SK-MEL-5 (cell line): ENCODE data around the gene TTYH1. TPM values are rescaled to one million over a fixed set of nuclear protein-coding genes. Genes with fewer than 3 reads are reported as not detected.
"Not testable (repeated sequence)": the region's sequence is repeated elsewhere in the genome, so short reads cannot be mapped to it uniquely, and the experiment has no call there.

Experiments
- DNase-seq: peaks from one replicate; pipeline ENCODE4 v3.0.0-alpha.2; 2016; ENCODE audit warnings: low read depth, low spot score
- in situ Hi-C: cut with HindIII; loops from 2 replicates; pipeline ENCODE4 v1.10.0; 2016; ENCODE audit warnings: low sequenced_read_pairs, high pct_unique_total_duplicates, low pct_unique_long_range_greater_than_20kb
- total RNA-seq: library from RNA; depleted of rRNA; stranded (reverse); fragments of >200 nt; shearing (Covaris generic); gene quantifications from 2 replicates; pipeline ENCODE4 v1.2.3, GENCODE V29; 2014

TTYH1 gene
- total RNA-seq, 1 experiment from 2014 or later: 0.77 TPM

DNA sequence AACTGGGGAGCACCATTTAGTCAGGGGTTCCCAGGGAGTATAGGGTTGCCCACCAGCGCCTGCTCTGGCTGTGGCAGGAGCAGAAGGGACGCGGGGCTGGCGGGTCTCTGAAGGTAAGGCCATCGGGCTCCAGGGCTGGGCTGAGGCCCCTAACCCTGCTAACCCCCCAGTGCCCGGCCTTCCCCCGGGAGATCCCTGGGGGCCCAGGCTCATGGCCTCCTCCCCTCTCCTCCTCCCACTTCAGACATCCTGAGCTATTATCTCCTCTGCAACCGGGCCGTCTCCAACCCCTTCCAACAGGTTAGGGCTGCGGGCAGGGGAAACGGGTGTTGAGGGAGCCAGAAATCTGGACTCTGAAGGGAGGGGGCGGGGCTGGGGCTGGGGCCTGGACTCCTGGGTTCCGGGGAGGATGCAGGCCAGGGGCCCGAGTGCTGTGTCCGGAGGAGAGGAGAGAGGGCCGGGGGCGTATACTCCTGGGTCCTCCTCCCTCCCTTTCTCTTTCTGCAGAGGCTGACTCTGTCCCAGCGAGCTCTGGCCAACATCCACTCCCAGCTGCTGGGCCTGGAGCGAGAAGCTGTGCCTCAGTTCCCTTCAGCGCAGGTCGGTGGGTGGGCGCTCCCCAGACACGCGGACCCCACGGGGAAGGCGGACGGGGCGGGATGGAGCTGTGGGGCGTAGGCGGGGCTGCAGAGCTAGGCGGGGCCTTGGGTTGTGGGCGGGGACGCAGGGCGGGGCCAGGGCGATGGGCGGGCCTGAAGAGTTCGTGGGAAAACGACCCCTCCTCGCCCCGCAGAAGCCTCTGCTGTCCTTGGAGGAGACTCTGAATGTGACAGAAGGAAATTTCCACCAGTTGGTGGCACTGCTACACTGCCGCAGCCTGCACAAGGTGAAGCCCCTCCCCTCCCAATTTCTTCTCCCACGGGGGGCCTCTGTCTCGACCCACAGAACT is 15.3 kb downstream of the TTYH1 start:
- peak; percentile 49 for DNase-seq

DNA sequence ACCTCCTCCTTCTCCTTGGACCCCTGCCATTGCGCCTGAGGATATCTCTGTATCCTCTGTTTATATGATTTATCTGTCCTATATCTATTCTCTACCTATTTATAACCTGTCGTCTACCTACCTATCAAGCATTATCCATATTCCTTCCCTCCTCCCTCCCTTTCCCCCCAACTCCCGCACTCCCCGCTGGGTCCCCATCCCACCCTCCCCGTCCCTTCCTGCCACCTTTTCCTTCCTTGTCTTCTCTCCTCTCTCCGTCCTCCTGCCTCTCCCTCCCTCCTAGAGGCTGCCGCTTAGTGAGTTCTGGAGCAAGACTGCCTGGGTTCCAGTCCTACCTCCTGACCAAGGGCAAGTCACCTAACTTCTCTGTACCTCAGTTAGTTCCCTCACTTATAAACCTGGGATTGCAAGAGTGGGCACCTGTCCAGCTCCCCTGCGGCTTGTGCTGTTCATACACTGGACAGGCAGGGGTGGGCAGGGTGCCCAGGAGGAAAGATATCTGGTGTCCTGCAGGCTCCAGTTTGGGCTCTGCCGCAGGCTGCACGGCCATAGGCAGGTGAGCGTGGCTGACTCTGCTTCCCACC is 16.1 kb downstream of the TTYH1 start:
- in situ Hi-C loops: no loop called here

More for the DNA sequence above, 15.3 kb downstream of the TTYH1 start:
- in situ Hi-C loops: no loop called here

DNA sequence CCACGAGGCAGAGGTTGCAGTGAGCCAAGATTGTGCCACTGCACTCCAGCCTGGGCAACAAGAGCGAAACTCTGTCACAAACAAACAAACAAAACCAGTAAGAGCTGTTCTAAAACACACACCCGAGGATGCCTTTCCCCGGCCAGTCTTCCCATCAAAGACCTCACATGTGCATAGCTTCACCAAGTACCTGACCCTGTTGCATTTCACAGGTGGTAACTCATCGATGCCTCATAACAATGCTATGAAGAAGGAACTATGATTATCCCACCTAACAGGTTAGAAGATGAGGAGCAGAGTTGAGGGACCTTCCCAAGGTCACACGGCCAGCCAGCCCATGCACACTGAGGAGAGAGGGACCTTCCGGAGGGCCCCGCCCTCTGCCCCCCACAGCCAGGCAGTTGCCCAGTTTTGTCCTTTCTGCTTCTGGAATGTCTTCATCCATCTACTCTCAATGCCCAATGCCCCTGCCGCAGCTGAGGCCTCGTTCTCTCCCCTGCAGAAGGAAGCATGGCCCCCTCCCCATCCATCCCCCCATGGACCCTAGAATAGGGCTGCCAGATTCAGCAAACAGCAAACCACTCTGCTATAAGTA is 17.0 kb downstream of the TTYH1 start:
- DNase-seq: no peak
- in situ Hi-C loops: no loop called here

More for the DNA sequence above, 16.1 kb downstream of the TTYH1 start:
- DNase-seq: no peak

DNA sequence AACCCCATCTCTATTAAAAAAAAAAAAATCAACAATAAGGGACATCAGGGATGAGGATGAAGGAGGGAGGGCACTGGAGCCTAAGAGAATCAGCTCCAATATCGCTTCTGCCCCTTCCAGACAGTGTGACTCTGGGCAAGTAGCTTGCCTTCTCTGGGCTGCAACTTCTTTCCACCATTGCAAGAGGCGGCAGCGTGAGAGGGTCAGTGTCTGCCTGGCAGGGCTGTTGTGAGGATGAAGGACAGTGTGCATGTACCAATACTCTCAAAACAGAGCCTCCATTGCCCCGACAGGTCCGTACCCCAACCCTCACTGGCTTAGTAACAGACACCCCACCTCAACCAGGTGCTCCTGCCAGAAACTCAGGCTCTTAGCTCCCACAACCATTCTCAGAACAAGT is 18.4 kb downstream of the TTYH1 start:
- no peak for DNase-seq
- in situ Hi-C loops: no loop called here

DNA sequence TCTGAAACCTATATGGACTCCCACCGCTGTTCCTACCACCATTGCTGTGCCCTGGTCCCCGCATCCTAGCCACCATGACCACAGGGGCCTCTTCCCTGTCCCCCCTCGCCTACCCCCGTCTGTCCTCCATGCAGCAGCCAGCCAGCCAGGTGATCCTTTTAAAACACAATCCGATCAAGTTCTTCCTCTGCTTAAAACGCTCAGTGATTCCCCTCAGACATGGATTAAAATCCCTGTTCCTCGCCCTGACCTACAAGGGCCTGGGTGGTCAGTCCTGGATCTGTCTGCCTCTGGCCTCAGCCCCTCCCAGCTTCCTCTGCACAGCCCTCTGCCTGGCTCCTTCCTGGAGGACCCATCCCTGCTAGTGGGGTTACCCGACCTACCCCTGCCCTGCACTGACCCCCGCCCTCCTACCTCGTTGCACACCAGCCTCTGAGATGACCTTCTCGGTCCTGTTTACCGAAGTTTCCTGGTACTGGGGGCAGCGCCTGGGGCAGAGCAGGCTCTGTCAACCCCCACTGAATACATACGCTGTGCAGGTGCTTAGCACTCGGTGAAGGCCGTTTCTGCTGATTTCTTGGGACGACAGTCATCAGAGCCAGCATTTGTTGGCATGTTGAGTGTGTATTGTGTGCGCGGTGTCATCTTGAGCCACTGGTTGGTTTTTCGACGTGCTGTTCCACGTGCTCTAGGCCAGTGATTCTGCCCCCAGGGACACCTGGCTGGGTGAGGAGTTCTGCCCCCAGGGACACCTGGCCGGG is 19.0 kb downstream of the TTYH1 start:
- no peak for DNase-seq
- in situ Hi-C loops: no loop called here

DNA sequence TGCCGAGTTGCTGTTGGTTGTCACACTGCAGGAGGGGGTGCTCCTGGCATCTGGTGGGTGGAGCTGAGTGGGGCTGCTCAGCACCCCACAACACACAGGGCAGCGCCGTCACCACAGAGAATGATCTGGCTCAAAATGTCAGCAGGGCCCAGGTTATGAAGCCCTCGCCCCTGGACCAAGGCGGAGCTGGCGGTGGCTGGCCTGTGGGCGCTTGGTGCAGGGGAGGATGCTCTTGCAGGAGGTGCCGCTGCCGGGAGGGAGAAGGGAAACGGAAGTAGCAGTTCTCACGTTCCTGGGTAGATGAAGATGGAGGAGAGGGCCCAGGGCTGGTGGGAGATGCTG is 19.6 kb downstream of the TTYH1 start:
- in situ Hi-C loops: no loop called here
- DNase-seq: no peak

DNA sequence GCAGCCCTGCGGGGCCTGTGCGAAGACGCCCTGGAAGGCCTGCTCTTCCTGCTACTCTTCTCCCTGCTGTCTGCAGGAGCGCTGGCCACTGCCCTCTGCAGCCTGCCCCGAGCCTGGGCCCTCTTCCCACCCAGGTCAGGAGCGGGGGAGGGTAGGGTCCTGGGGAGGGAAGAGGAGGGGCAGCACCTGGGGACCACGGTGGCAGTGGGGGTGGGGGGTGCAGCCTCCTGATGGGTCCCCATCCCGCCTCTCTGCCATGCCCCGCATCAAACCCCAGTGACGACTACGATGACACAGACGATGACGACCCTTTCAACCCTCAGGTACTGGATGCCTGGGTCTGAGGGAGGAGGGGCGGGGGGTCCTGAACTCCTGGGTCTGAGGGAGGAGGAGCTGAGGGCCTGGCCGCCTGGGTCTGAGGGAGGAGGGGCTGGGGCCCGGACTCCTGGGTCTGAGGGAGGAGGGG is 20.3 kb downstream of the TTYH1 start:
- DNase-seq: no peak
- in situ Hi-C loops: no loop called here

DNA sequence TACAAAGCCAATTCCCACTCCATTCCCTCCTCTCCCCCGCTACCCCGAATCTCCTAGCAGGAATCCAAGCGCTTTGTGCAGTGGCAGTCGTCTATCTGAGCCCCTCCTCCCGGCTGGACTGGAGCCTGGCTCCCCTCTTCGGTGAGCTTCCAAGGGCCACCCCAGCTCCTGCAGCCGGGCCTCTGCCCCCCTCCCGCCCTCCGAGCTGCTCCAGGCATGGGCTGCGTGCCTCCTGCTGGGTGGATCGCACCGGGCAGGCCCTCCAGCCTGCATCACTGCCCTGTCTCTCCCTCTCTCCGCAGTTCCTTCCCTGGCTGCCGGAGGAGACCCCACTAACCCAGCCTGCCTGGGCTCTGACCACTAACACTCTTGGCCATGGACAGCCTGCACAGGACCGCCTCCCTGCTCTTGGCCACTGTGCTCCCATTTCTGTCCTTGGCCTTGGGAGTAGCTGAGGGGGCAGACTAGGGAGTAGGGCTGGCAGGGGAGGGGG is 20.8 kb downstream of the TTYH1 start:
- no peak for DNase-seq
- in situ Hi-C loops: no loop called here

DNA sequence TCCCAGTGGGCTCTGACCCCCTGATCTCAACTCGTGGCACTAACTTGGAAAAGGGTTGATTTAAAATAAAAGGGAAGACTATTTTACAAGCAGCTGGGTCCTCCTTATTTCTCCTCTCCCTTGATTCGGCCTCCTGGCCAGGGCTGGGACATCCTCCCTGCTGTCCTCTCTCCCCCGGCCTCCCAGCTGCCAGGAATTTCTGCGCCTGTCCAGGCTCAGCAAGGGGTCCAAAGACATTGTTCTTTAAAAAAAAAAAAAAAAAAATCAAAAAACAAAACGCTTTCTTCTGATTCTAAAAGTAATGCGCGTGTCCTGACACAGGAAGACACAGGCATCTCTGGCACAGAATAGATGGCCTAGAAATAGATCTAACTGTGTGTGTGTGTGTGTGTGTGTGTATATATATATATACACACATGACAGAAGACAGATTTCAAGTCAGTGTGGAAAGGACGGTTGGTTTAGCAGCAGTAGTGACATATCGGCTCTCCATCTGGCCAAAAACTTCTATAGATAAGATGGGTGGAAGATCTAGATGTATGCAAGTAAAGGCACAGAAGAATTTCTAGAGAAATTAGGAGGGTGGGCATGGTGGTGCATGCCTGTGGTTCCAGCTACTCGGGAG is 21.5 kb downstream of the TTYH1 start:
- in situ Hi-C loops: no loop called here
- no peak for DNase-seq

DNA sequence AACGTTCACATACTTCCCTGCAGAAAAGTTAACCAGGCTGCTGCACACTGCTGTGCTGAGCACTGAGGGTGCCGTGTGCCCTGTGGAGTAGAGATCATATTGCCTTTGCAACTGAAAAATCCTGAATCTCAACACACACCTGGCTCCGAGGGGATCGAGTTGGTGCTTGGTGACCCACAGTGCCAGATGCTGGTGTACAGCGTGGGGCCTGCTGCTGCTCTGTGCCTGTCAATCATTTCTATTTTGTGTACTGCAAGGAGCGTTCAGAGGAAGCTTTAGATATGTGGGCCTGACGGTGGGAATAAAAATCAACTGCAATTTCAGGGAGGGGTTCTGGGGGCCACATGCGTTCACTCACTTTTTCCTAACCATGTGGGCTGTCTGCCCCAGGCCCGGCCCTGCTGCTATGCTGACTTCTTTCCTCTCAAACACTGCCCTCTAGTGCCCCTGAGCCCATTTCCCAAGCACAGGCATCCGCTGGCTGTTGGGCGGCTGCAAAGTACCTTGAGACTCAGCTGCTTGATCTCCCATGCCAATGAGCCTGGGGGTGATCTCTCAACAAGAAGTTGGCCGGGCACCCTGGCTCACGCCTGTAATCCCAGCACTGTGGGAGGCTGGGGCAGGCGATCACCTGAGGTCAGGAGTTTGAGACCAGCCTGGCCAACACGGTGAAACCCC is 24.0 kb downstream of the TTYH1 start:
- in situ Hi-C loops: no loop called here
- DNase-seq: peak; percentile 79

DNA sequence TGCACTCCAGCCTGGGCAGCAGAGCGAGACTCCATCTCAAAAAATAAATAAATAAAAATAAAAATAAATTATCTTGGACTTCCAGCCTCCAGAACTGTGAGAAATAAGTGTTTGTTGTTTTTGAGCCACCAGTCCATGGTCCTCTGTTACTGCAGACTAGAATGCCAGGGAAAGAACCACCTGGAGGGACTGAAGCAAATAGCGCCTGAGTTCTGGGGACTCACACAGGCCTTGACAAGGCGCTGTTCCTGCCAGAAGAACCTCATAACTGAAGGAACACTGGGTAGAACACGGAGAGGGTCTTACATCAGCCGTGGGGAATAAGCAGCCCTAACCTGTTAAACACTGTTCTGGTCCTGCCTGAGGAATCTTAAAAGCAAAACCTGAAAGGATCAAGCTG is 25.4 kb downstream of the TTYH1 start:
- DNase-seq: no peak
- in situ Hi-C loops: no loop called here

DNA sequence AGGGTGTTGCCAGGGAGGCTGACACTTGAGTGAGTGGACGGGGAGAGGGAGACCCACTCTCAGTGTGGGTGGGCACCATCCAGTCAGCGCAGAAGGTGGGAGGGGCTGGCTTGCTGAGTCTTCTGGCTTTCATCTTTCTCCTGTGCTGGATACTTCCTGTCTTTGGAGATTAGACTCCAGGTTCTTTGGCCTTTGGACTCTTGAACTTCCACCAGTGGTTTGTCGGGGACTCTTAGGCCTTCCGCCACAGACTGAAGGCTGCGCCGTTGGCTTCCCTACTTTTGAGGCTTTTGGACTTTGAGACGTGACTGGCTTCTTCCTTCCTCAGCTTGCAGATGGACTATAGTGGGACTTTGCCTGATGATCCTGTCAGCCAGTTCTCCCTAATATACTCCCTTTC is 29.5 kb downstream of the TTYH1 start:
- in situ Hi-C loops: no loop called here
- DNase-seq: no peak

DNA sequence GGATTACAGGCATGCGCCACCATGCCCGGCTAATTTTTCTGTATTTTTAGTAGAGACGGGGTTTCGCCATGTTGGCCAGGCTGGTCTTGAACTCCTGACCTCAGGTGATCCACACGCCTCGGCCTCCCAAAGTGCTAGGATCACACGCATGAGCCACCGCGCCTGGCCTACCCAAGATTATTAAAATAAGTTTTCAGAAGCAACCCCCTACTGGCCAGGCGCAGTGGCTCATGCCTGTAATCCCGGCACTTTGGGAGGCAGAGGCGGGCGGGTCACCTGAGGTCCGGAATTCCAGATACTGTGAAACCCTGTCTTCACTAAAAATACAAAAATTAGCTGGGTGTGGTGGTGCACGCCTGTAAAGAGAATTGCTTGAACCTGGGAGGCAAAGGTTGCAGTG is 31.1 kb downstream of the TTYH1 start:
- in situ Hi-C loops: not testable (repeated sequence)

DNA sequence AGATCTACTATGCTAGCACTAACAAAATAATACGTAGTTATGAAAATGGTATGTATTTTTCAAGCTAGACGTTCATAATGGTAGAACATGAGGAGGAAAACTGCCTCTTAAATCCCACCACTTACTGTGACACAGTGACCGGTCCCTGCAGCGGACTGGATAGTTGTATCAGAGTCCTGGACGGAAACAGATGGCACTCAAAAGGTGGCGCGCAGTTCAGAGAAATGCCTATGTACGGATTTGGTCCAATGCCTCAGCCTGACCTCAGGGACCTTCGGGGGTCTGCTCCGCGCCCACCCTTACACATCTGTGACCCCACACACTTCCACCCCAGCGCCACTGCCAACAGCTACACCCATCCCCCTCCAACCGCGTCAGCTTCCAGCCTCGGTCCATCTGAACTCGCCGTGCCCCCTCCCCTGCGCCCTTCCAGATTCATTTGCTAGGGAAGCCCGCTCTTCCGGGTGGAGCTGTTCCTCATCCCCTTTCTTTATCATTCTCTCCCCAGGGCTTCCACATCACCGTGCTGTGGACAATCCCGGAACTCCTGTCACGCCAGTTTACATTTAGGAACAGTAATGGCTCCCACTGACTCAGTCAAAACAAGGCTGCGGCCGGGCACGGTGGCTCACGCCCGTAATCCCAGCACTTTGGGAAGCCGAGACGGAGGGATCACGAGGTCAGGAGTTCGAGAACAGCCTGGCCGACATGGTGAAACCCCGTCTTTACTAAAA is 32.9 kb downstream of the TTYH1 start:
- in situ Hi-C loops: no loop called here
- DNase-seq: peak; percentile 52

More for the DNA sequence above, 31.1 kb downstream of the TTYH1 start:
- DNase-seq: not testable (repeated sequence)

DNA sequence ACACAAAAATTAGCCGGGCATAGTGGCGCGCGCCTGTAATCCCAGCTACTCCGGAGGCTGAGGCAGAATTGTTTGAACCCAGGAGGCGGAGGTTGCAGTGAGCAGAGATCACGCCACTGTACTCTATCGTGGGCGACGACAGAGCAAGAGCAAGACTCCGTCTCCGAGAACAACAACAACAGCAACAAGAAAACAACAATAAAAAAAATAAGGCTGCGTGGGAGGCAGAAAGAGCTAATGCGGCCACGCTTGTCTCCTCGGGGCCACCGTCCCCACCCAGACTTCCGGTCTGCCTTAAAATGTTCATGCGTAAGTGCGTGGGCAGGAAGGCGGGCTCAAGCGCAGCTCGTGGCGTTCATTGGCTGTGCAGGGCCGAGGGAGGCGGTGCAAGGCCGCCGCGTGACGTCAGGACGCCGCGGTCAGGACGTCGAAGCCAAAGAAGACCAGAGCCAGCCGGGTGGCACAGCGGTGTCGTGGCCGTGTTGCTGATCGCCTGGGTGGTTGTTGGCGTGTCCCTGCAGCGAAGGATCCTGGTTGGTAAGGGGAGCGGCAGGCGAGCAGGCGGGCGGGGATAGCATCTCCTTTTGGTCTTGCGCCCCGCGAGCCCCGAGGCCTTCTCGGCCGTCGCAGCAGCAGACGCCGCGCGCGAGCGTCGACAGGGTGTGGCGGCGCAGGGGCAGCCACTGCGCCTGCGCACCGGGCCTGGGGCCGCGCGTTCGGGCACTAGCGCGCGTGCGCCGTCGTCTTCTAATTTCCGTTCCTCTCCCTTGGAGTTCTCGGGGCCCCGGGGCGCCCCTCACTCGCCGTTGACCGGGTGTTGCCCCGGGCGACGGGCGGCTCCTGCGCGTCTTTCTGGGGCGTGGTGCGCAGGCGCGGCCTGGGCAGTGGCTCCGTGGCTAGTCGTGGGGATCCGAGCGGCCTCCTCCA is 33.8 kb downstream of the TTYH1 start, which contains the start of gene LENG8:
TSS of gene LENG8 (plus strand) at position 426 of the 927 bp plus-strand sequence. CDS start 2,146 bp downstream, outside the sequence.
- in situ Hi-C loops: no loop called here
- DNase-seq: peak; percentile 96
